HG03060 (cell line): ENCODE results near the gene AGTPBP1.

ENCODE experiments used
- ATAC-seq: cut with Tn5 transposase; IDR thresholded peaks from one replicate; pipeline ENCODE4 v1.9.1; 2021; ENCODE audit warnings: low read depth, moderate number of reproducible peaks; ENCODE audit not compliant: unreplicated experiment

The AGTPBP1 gene

DNA sequence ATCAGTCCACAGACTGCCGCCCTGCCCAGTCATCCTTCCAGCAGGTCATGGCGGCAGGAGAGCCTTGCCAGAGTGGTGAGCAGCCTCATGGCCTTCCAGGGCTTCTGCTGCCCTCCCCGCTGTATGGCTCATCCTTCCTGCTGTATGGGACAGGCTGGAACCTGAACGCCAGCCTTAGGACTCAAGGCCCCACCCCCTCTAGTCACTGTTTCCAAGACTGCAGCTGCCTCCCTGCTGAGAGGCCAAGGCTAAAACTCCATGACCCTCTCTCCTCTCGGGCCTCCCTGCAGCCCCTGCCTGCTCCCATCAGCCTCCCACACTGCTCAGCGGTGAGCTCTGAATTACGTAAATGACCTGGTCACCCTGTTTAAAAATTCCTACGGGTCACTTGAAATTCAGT lies 227.5 kb downstream of the AGTPBP1 start:
- ATAC-seq: no peak

DNA sequence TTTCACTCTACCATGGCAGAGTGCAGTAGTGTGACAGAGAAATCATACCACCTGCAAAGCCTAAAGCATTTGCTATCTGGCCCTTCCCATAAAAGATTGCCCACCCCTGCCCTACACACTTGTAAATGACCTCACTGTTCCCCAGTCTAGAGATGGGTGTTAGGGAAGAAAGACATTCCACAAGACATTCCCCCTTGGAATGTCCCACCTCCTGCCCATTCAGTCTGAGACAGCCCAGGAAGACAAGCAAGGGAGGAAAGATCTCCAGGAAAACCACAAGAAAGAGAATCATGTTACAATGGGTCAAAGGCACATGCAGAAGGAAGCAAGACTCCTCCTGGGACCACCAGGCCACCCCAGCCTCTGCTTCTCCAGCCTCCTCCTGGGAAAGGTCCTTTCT lies 230.0 kb downstream of the AGTPBP1 start:
- no peak for ATAC-seq

DNA sequence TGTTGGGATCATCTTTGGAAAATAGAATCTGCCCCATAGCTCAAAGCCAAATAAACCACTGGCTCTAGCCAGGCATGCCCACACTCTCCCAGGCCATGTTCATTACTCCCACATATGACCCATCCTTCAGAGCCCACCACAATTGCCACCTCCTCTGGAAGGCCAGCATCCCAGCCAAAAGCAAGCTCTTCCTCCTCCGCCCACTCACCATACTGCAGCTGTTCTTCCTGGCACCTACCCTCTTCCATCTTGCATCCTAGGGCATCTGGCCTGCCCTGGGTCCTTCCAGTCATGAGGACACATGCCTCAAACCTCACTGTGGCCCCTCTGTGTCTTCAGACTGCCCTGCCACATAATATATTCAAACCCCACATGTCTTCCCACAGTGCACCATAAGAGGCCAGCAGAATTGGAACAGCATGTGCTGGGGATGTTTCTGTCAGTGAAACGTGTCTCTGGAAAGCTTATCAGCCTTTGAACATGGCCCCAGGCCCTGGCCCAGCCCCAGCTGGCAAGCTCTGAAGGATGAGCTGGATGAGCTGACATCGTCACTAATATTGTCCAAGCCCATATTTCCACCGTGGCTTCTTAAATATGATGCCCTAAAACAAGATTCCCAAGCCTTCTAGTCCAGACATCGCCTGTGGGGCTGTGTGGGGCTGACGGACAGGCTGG lies 230.8 kb downstream of the AGTPBP1 start:
- ATAC-seq: no peak

DNA sequence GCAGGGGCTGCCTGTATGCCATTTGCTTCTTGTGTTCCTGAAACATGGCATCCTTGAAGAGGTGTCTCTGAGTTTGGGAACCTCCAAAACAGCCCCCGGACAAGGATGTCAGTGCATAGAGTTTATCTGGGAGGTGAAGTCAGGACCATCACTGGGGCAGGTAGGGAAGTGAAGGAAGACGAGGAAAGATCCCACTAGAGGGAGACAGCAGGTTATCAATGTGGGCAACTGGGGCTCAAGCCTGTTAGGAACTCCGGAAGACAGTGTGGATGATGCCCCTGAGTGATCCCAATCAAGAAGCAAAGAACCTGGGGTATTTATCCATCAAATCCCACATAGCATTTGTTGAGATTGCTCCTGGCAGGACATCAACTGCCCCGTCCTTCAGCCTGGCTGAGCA lies 233.1 kb downstream of the AGTPBP1 start:
- no peak for ATAC-seq

DNA sequence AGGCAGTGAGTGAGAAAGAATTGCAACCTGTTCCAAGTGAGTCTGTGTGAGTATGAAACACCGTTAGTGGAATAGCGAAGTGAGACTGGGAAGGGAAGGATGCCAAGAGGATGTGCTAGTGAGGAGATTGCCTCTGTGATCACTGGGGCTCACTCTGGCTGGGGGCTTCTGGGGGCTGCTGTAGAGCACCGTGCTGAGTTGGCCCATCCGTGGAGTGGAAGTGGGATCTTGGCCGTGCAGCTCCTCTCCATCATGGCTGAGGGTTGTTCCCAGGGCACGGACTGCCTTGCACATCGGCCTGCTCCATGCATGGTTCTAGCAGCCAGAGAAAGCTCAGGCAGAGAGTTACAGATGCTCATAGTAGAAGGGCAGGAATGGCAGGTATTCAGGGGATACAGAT lies 236.1 kb downstream of the AGTPBP1 start:
- ATAC-seq: no peak

DNA sequence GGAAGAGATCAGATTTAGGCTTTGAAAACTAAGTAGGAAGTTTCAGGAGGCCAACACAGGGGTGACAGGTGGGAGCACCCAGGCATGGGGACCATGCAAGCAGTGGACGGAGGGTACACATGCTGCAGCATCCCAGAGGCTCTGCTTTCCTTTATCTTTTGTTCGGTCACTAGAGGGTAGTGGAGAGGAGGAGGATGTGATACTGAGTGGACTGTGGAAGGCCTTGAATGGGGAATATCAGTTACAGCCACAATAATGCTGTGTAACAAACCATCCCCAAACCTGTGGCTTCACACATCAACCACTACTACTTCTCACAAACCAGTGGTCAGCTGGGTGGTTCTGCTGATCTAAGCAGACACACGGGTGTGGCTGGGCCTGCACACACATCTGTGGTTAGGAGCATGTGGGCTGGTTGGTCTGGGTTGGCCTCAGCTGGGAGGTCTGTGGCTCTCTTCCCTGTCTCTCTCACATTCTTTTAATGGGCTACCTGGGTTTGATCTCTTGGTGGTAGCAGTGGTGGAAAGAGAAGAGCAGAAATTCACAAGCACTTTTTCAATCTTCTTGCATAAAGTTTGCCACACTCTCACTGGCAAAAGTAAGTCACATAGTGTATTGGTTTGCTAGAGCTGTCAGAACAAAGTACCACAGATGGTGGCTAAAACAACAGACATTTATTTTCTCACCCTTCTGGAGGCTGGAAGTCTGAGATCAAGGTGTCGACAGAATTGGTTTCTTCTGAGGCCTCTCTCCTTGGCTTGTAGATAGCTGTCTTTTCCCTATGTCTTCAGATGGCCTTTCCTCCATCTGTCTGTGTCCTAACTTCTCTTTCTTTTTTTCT lies 238.7 kb downstream of the AGTPBP1 start:
- no peak for ATAC-seq

DNA sequence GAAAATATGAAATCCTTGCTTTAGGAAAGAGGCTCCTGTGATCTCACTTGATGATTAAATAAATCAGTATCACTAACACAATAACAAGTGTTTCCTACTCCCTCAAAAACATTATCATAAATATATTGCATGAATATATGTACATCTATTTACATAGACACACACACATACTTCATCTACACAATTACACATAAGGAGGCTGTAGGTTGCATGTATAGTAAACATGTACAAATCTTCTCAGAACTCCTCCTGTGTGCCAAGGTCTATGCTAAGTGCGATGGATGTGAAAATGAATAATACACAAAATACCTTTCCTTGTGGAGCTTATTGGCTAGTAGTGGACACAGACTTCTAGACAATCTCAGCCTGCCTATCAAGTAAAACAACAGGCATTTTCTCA lies 239.9 kb downstream of the AGTPBP1 start:
- ATAC-seq: no peak

DNA sequence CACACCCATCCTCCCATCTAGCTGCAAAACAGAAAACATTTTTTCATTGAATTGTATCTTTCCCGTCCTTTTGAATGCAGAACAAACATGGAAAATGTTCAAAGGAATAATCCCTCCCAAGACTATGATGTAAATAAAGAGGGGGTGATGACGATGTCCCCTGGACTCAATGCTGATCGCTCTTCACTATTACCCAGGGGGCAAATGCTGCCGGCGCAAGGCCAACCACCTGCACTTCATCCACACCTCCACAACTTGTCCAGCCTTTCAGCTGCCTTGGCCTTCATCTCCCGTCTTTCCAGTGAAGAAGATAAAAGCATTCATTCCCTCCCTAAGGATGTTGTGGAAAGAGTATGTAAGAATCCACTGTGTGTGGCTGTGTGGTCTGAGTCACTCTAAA lies 240.3 kb downstream of the AGTPBP1 start:
- no peak for ATAC-seq
